NCI-H1105 (cell line): ENCODE results near the gene CGNL1.

Experiments
- DNase-seq: peaks from one replicate; lab custom pipeline; 2025; lab: John Stamatoyannopoulos, UW

Gene CGNL1

GRCh38 chr15:57424628-57425405 lies 48.5 kb downstream of the CGNL1 start:
- DNase-seq, result no peak

GRCh38 chr15:57425842-57426241 lies 49.5 kb downstream of the CGNL1 start:
- no peak for DNase-seq

GRCh38 chr15:57427367-57427821 lies 51.1 kb downstream of the CGNL1 start:
- DNase-seq, result no peak

DNA sequence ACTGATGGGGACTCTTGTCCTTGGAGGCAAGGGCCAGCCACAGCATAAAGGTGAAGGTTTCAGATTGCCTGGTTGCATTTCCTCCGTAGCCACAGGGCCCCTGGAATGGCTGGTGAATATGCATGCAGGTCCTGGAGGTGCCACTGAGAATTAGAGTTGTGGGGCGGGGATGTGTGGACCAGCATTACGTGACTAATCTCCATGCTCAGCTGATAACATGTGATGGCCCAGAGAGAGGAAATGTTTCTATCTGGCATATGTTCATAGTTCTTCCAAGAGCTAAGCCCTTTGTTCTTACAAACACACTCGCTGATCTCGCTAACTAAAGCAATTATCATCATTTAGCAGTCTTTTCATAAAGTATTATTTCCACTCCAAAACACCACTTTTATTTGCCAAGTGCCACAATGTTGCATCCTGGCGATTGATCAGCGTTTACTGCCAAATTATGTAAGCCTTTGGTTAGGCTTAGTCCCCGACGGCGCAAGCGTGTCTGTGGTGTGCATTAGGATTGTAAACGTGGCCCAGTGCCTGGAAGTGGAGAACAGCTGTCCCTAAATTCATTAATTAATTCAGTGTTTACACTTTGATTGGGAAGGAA lies 55.9 kb downstream of the CGNL1 start:
- peak; percentile 87 for DNase-seq

- no peak for DNase-seq
Measured at GRCh38 chr15:57436166-57436565, 59.9 kb downstream of the CGNL1 start.

DNA sequence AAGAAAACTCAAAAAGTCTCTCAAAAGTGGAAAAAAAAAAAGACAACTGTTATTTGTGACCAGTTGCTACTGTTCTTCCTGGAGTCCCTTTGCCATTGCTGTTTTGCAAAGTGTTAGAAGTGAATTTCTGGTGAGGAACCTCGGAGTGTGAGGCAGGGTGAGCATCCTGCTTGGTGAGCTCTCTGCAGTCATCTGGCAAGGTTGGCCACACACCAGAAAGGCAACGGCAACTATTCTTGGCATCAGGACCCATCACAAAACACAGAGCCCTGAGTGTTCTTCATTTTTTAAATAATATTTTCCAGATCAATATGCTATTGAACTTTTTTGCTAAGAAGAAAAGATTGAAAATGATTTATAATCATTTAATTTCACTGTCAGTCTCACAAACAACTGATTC lies 60.7 kb downstream of the CGNL1 start:
- DNase-seq, result no peak

DNA sequence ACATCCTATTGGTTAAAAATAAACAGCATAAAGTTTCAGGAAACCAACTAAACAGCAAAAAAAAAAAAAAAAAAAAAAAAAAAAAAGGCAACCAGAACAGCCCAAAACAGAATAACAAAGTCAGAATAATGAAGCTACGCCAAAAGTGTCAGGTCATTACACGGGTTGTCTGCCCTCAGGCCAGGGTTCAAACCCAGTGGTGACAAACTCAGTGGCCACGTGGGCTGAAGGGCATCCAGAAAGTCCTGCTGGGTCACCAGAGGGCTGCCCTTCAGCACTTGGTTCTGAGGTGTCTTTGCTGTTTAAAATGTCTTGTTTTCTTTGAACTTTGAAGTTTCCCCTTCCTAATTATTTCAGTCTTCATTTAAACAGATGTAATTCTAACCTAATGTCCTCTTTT lies 61.3 kb downstream of the CGNL1 start:
- DNase-seq, result no peak

GRCh38 chr15:57438166-57438565 lies 61.9 kb downstream of the CGNL1 start:
- no peak for DNase-seq

- DNase-seq, result no peak
Measured at GRCh38 chr15:57439128-57440027, 63.1 kb downstream of the CGNL1 start.

DNA sequence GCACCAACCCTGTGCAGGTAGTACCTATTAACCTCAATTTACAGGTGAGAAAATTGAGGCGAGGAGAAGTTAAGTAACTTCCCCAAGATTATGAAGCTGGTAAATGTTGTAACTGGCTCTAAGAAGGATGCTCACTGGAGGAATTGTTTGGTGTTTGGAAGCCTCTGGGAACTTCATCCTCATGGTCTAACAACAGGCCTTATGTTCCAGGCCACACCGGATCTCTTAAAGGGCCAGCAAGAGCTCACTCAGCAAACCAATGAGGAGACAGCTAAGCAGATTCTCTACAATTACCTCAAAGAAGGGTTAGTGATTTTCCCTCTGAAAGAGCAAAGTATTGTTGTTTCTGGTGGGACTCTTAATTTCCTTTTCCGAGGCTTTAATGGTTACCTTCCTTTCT lies 63.9 kb downstream of the CGNL1 start:
- DNase-seq, result no peak

DNA sequence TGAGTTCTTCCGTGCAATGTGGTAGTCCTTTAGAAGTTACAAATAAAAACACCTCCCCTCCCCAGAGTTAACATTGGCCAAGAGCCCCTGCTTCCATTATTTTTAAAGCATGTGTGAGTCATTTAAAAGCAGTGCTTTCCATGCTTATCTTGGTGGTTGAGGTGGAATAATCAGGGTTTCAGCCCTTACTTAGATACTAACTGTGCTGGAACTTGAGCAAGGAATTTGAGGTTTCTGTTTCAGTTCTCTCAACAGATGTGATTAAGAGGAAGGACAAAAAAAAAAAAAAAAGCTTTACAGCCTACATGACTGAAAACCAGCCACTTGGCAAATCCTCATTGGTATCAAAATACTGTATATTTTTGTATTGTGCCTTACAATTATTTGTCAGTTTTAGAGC lies 64.5 kb downstream of the CGNL1 start:
- DNase-seq, result no peak

- DNase-seq, result no peak
Measured at GRCh38 chr15:57442335-57442734, 66.0 kb downstream of the CGNL1 start.

DNA sequence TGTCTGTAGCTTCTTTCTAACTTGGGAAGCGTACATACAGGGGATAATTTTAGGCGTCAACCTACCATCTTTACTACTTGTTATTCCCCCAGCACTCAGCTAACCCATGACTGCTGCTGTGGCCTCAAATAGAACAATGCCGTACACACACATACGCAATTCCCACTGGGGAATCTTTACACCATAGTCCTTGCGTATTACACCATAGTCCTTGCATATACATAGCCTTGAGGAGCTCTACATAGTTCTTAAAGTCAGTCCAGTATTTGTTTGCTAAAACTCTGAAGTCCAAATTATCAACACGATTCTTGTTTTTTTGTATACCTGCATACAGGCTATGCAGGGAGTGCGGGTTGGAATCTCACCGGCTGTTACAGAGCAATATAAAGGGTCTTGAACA lies 67.2 kb downstream of the CGNL1 start:
- DNase-seq, result no peak

DNA sequence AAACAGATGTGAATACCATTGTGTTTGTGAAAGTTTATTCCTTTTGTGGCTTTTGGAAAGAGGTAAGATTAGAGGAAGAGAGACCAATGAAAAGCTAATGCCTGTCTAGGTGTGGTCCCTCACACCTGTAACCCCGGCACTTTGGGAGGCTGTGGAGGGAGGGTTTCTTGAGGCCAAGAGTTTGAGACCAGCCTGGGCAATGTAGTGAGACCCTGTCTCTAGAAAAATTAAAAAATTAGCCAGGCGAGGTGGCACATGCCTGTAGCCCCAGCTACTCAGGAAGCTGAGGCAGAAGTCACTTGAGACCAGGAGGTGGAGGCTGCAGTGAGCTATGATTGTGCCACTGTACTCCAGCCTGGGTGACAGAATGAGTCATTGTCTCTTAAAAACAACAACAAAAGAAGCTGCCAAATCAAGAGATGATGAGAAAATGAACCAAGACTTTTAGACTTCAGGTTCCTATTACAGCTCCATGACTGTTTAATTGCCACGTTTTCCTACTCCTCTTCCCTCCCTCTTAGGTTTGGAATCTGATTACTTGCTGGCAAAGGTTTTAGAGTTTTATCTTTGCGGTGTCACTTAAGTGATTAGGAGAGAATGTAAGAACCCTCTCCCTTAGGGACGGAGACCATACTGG lies 68.7 kb downstream of the CGNL1 start:
- no peak for DNase-seq

- no peak for DNase-seq
Measured at GRCh38 chr15:57445872-57446271, 69.6 kb downstream of the CGNL1 start.

DNA sequence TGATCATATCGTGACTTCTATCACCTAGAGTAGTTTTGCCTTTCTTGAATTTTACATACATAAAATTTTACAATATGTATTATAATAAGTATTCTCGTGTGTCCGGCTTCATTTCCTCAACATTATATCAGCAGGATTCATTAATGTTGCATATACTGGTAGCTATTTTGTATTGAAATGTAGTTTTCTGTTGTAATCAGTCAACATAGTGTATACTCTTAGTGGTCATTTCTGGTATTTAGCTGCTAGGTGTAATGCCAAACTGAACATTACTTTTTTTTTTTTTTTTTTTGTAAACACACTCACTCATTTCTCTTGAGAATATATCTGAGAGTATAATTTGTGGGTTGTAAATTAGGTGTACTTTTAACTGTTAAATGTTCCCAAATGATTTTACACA lies 70.1 kb downstream of the CGNL1 start:
- DNase-seq, result no peak

- no peak for DNase-seq
Measured at GRCh38 chr15:57451555-57451954, 75.2 kb downstream of the CGNL1 start.

DNA sequence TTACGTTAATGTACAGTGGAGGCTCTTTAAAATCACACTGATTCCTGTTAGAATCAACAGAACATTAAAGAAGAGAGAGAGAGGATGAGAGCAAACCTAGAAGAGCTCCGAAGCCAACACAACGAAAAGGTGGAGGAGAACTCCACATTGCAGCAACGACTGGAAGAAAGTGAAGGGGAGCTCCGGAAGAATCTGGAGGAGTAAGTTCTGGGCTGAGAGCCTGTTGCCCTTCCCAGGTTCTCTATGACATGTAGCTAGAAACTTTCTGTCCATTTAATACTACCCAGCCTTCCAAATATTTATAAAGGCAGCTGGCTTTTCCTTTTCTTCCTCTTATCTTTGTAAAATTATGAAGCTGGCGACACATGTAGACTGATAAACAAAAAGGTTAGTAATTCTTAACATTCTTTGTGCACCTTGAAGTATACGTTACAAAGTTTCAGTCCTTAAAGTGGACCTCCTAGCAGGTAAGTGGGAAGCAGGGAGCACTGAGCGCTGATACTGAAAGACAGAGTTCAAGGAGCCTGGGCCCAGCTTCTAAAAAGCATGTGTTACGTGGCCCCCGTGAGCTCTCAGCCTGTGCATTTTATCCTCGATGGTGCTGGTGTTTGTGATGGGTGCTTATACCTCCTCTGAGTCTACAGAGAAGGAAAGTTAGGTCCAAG lies 75.9 kb downstream of the CGNL1 start:
- DNase-seq, result no peak

DNA sequence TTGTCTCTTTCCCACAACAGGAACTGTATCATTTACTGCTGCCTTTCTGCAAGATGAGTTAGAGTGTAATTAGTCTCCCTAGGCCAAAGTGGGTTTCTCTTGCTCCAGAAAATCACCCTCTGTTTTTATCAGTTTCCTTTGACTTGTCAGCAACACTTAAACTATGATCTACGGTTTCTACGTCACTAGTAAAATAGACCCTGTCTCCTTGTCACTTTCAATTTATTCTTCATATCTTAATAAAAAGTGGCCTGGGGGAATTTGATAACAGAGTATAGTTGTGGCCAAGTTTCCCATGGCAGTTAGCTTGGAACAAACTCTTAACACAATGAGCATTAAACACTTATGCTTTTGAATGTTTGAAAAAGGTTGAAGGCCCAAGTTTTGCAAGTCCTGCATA lies 79.6 kb downstream of the CGNL1 start:
- DNase-seq, result no peak

GRCh38 chr15:57456559-57456958 lies 80.3 kb downstream of the CGNL1 start:
- no peak for DNase-seq

DNA sequence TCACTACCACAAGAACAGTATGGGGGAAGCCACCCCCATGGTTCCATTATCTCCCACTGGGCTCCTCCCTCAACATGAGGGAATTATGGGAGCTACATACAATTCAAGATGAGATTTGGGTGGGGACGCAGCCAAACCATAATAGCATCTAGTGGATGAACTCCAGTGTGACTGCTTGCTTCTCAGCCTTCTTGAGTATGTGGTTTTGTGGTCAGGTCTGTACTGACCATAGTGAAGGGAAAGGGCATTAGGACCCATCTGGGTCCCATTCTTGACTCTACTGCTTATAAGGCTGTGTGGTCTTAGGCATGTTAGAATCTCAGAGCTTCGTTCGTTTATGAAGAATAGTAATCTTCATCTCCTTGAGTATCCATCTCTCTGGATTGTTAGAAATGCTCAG lies 81.4 kb downstream of the CGNL1 start:
- no peak for DNase-seq

GRCh38 chr15:57458356-57458781 lies 82.1 kb downstream of the CGNL1 start:
- no peak for DNase-seq
